Thyroid gland (tissue), 4 donors: ENCODE data around the gene GDPD5. TPM values are rescaled to one million over a fixed set of nuclear protein-coding genes. Genes with fewer than 3 reads are reported as not detected.

ENCODE experiments used
- DNase-seq, 2 donors: peaks; one replicate each; pipeline ENCODE4 v3.0.0-alpha.2; 2019
- H3K27ac ChIP-seq, 3 donors: fragments of 200-600 bp; sonication (generic); 1 replicate in 2 of 3; 2 replicates in 1 of 3; pipeline ENCODE4 v1.5.1; 2016 to 2019; ENCODE audit warnings: mild to moderate bottlenecking in 1 of 3, moderate library complexity in 1 of 3
- H3K27me3 ChIP-seq: fragments of 200-600 bp; sonication (generic); one replicate; pipeline ENCODE4 v1.5.1; 2019
- H3K36me3 ChIP-seq, 2 donors: fragments of 200-600 bp; sonication (generic); one replicate each; pipeline ENCODE4 v1.5.1; 2016 to 2019
- H3K4me1 ChIP-seq, 2 donors: fragments of 200-600 bp; sonication (generic); one replicate each; pipeline ENCODE4 v1.5.1; 2017 to 2019
- H3K4me3 ChIP-seq, 3 donors: fragments of 200-600 bp; sonication (generic); replicated peaks in 1 of 3; 1 replicate in 2 of 3; 2 replicates in 1 of 3; pipeline ENCODE4 v1.5.1; 2016; ENCODE audit warnings: mild to moderate bottlenecking in 1 of 3
- H3K9me3 ChIP-seq: fragments of 200-600 bp; sonication (generic); one replicate; pipeline ENCODE4 v1.5.1; 2017
- CTCF ChIP-seq, 6 experiments: fragments of 200-600 bp in 3 of 6; fragments of 450-650 bp in 3 of 6; sonication (generic) in 3 of 6; IDR thresholded peaks; one replicate each; pipeline ENCODE4 v1.5.1; 2016 to 2019; ENCODE audit warnings: antibody characterized with exemption in 6 of 6, mild to moderate bottlenecking in 2 of 6, inconsistent platforms in 1 of 6, moderate library complexity in 1 of 6
- POLR2A ChIP-seq, 2 donors: fragments of 450-650 bp; IDR thresholded peaks; one replicate each; pipeline ENCODE4 v1.6.1; 2017; ENCODE audit warnings: antibody characterized with exemption in 2 of 2, mild to moderate bottlenecking in 2 of 2, moderate library complexity in 1 of 2
- WGBS, 2 donors: methylation state at CpG; one replicate each; pipeline ENCODE4 v1.1.5; 2017; 5-methylcytosine and 5-hydroxymethylcytosine counted together
- intact Hi-C: fragments of 100-400 bp; cut with DNase I; formaldehyde crosslinking; loops from one replicate; pipeline ENCODE4 v1.15.1; 2023
- total RNA-seq, 4 donors: library from RNA; depleted of rRNA; stranded (reverse); fragments of >200 nt; gene quantifications; one replicate each; pipeline ENCODE4 v1.2.3, GENCODE V29; 2016

Gene GDPD5
- total RNA-seq, 4 donors from 2014 or later = 5.6 to 6.4 (median 6.1) TPM

DNA sequence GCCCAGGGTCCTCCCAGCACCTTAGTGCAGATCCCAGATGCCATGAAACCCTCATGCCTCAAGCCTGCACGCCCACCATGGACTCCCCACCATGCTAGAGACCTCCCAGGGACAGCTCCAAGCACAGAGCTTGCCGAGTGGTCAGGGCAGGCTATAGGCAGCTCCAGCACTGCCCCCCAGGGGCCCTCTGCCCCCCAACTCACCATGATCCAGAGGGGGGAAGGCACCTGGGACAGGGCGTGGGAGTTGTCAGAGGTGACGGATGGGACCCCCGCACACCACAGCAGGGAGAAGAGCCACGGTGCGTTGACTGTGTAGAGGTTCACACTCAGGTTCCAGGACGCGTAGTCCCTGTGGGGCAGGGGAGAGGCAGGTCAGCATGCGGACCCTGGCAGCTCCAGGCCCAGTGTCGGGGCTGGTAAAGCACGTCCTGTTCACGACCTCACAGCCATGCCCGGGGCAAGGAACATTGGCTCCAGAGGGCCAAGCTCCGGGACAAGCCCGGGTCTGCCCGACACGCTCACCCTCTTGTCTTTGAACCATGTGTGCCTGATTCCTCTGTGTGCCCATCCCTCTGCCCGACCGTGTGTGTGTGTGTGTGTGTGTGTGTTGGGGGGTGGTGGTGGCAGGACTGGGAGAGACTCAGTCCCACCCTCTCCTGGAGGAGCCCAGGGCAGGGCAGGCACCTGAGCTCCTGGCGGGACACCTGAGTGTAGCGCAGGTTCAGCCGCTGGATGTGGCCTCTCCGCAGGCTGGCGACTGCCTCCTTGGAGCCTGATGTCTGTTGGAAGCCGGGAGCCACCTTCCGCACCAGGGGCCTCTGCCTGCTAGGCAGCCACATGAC is 84.6 kb downstream of the GDPD5 start:
- Histone ChIP-seq H3K4me3 (no peak overlapping the region), H3K27ac (no peak overlapping the region), H3K36me3 (no peaks in the 10 kb centered on the region), H3K4me1 (no peaks in the 10 kb centered on the region), H3K9me3 (no peaks in the 10 kb centered on the region), H3K27me3 (no peaks in the 10 kb centered on the region)
- intact Hi-C loops = no loop called here
- DNase-seq = no peak
- TF ChIP-seq POLR2A (IDR thresholded peaks at IDR 0.05) (no peak), CTCF (IDR thresholded peaks at IDR 0.05) (no peak)
- WGBS, 2 donors = 67 to 83% methylated on average over 9 to 15 of the region's 27 CpGs

DNA sequence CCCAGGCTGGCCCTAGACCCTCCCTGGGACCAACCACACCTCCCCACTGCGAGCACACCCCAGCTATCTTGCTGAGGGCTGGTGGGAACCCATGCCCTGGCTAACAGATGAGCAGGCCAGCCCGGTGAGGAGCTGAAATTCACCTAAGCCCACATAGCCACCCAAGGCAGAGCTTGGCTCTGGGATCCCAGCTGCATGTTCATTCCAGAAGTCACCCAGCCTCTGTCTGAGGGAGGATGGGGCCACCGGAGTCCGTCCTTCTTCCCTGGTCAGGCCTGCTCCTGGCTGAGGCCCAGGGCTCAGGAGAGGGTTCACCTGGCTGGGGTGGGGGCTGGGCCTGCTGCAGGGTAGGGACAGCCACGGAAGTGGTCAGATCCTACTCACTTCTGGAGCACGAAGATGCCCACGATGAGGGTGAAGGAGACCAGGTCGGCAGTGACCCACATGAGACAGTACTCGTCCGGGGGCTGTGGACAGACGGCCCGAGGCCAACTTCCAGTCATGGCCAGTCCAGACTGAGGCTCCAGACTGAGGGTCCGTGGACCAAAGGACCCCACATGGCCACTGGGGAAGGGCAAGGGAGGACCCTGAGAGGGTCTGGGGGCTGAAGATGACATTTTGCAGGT is 86.1 kb downstream of the GDPD5 start:
- H3K4me3 ChIP-seq = no peak overlapping the region
- TF ChIP-seq CTCF (IDR thresholded peaks at IDR 0.05) (no peak), POLR2A (IDR thresholded peaks at IDR 0.05) (no peak)
- no peak for DNase-seq
- no peak overlapping the region for H3K27ac ChIP-seq
- WGBS, 2 donors = 77 to 79% methylated on average over 9 to 13 of the region's 13 CpGs
- H3K4me1 ChIP-seq = no peaks in the 10 kb centered on the region
- H3K9me3 ChIP-seq = no peaks in the 10 kb centered on the region
- no peaks in the 10 kb centered on the region for H3K36me3 ChIP-seq
- H3K27me3 ChIP-seq = no peaks in the 10 kb centered on the region
- intact Hi-C loops = no loop called here

- DNase-seq = no peak
- WGBS, 2 donors = 69 to 72% methylated on average over 14 of the region's 14 CpGs
- TF ChIP-seq POLR2A (IDR thresholded peaks at IDR 0.05) (no peak), CTCF (IDR thresholded peaks at IDR 0.05) (no peak)
- no peaks in the 10 kb centered on the region for H3K27me3 ChIP-seq
- H3K4me3 ChIP-seq = no peak overlapping the region
- intact Hi-C loops = no loop called here
- no peaks in the 10 kb centered on the region for H3K9me3 ChIP-seq
- H3K36me3 ChIP-seq = no peaks in the 10 kb centered on the region
- no peak overlapping the region for H3K27ac ChIP-seq
- H3K4me1 ChIP-seq = no peaks in the 10 kb centered on the region
Measured at GRCh38 chr11:75439026-75439425, 86.7 kb downstream of the GDPD5 start.

DNA sequence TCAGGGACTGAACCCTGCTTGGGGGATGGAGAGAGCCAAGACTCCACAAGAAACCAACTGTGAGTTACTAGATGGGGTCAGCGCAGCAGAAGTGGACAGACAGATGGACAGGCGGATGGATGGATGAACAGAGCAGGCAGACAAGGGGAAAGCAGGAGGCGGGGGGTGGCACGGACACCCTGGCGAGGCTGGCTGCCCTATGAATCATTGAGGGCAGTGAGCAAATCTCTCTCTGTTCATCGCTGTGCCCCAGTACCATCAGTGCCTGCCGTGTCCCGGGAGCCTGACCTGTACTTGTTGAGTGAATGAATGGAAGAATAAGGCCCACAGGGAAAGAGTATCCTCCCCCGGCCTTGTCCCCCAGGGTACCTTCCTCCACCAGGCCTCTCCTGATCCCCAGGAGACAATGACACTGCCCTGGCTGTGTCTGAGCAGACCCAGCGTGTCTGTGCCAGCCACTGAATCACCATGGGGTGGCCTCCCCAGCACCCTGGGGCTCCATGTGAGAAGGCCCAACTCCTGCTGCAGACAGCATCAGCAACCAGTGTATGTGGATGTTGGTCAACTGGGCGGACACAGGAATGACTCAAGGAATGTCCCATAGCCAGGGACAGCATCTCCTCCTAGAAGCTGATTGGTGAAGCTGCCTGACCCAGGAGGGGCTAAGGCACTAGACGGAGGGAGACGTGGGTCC is 87.6 kb downstream of the GDPD5 start:
- Histone ChIP-seq H3K4me1 (no peaks in the 10 kb centered on the region), H3K36me3 (no peaks in the 10 kb centered on the region), H3K27me3 (no peaks in the 10 kb centered on the region), H3K4me3 (no peak overlapping the region), H3K27ac (no peak overlapping the region), H3K9me3 (no peaks in the 10 kb centered on the region)
- intact Hi-C loops = no loop called here
- 89% methylated on average over 13 of the region's 13 CpGs for WGBS, 2 donors
- DNase-seq = no peak
- TF ChIP-seq CTCF (IDR thresholded peaks at IDR 0.05) (no peak), POLR2A (IDR thresholded peaks at IDR 0.05) (no peak)
